GM12892 (cell line): ENCODE results near the gene CHST13.

Experiments
- POLR2A ChIP-seq: IDR thresholded peaks from 2 replicates; pipeline ENCODE4 v1.6.1; 2011; ENCODE audit warnings: low read depth, low read length, control low read depth
- POLR2AphosphoS5 ChIP-seq: IDR thresholded peaks from 2 replicates; pipeline ENCODE4 v1.6.1; 2011; ENCODE audit warnings: low read depth, low read length, control low read depth

GRCh38 chr3:126551839-126552687 is 28.1 kb downstream of the CHST13 start:
- TF ChIP-seq POLR2A (no peak), POLR2AphosphoS5 (no peak)
